ENCODE results near the gene CPPED1.

The CPPED1 gene

DNA sequence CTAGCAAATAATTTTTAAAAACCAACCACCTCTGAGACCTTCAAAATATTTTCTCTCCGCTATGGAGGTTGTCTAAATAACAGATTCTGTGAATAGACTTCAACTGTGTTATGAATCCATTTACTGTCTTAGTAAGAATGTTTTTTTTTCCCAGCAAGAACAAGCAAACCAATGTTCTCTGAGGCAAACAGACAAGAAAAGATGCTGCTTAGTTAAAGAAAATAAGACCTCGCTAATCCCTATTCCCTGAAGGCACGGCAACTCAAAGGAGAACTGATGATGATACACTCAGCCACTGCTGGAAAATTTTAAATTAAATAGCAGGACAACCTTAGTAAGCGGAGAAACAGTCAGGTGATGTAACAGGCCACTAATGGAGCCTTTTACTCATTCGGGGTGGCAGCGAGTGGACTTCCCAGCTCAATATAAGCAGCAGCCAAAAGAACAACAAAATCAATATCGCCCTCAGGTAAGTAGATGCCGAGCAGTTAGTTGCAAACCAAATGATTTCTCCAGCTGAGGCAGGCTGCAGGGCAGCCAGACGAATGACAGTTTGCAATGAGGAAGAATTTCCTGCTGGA, 81.8 kb downstream of the CPPED1 start:
- no peaks in the 10 kb centered on the region for H3K9me3 ChIP-seq (ENCODE audit: control insufficient read depth, insufficient read depth, low read length)
- no peaks in the 10 kb centered on the region; the same call in 1 of the 2 replicates for H3K4me1 ChIP-seq (ENCODE audit: insufficient read depth, low read length)
- H3K36me3 ChIP-seq (ENCODE audit: insufficient read depth, low read length): no peaks in the 10 kb centered on the region
- no peak overlapping the region for H3K9ac ChIP-seq (ENCODE audit: low read depth, low read length)

GRCh38 chr16:12719972-12720371, 83.7 kb downstream of the CPPED1 start:
- H3K9me3 ChIP-seq (ENCODE audit: control insufficient read depth, insufficient read depth, low read length): no peaks in the 10 kb centered on the region; the same call in 1 of the 2 replicates
- H3K9ac ChIP-seq (ENCODE audit: low read depth, low read length): no peak overlapping the region
- H3K36me3 ChIP-seq (ENCODE audit: insufficient read depth, low read length): no peaks in the 10 kb centered on the region
- H3K4me1 ChIP-seq (ENCODE audit: insufficient read depth, low read length): no peaks in the 10 kb centered on the region; the same call in 1 of the 2 replicates

DNA sequence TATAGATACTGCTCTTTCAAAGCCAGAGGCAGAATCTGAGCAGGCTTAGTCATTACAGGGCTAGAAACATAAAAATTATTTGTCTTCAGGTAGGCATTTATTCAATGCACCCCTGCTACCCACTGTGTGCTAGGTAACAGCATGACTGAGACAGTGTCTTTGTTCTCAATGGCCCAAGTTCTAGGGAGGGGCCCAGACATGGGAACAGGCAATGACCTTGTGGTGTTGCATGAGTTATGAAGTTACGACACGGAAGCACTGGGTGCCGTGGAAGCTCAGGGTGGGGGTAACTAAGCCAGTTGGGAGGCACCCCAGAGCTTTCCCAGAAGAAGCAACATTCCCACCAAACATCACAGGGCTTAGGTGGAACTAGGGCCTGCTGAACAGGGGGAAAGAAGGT, 87.0 kb downstream of the CPPED1 start:
- H3K9me3 ChIP-seq (ENCODE audit: control insufficient read depth, insufficient read depth, low read length): peaks cover 5% of the 10 kb centered on the region; the same call in 1 of the 2 replicates
- no peaks in the 10 kb centered on the region for H3K4me1 ChIP-seq (ENCODE audit: insufficient read depth, low read length)
- no peak overlapping the region for H3K9ac ChIP-seq (ENCODE audit: low read depth, low read length)
- no peaks in the 10 kb centered on the region for H3K36me3 ChIP-seq (ENCODE audit: insufficient read depth, low read length)

DNA sequence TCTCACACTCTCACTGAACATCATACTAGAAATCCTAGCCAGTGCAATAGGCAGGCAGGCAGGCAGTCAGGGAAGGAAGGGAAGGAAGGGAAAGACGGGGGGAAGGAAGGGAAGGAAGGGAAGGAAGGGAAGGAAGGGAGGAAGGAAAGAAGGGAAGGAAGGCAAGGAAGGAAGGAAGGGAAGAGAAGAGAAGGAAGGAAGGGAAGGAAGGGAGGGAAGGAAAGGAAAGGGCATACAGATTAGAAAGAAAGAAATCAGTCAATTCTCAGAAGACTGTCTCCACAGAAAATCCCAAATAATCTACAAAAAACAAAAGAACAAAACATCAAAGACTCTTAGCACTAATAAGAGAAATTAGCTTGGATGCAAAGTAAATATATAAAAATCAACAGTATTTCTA, 93.9 kb downstream of the CPPED1 start:
- Histone ChIP-seq H3K9ac (ENCODE audit: low read depth, low read length) (no peak overlapping the region), H3K9me3 (ENCODE audit: control insufficient read depth, insufficient read depth, low read length) (peaks cover 5% of the 10 kb centered on the region; the same call in 1 of the 2 replicates), H3K4me1 (ENCODE audit: insufficient read depth, low read length) (peaks cover 4% of the 10 kb centered on the region; the same call in 1 of the 2 replicates), H3K36me3 (ENCODE audit: insufficient read depth, low read length) (no peaks in the 10 kb centered on the region)

DNA sequence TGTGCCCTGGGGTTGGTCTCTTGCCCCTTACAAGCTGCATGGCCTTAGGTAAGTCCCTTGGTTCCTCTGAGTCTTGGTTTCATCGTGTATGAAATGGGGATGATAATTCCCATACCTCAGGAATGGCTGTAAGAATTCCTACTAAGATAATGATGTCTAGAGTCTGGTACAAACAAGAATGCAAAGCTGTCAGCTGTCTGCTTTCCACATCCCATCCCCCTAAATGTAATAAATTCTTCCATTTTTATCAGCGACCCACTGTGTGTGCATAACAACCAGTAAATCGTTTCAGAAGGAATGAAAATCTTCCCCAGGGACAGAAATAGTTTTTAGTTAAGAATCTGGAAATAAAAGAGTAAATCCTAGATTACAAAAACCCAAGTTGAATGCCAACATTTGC, 95.4 kb downstream of the CPPED1 start:
- H3K4me1 ChIP-seq (ENCODE audit: insufficient read depth, low read length): peaks cover 4% of the 10 kb centered on the region; the same call in 1 of the 2 replicates
- H3K36me3 ChIP-seq (ENCODE audit: insufficient read depth, low read length): no peaks in the 10 kb centered on the region
- no peaks in the 10 kb centered on the region for H3K9me3 ChIP-seq (ENCODE audit: control insufficient read depth, insufficient read depth, low read length)
- H3K9ac ChIP-seq (ENCODE audit: low read depth, low read length): no peak overlapping the region

GRCh38 chr16:12706628-12707027, 97.1 kb downstream of the CPPED1 start:
- Histone ChIP-seq H3K9me3 (ENCODE audit: control insufficient read depth, insufficient read depth, low read length) (no peaks in the 10 kb centered on the region), H3K4me1 (ENCODE audit: insufficient read depth, low read length) (peaks cover 4% of the 10 kb centered on the region; the same call in 1 of the 2 replicates), H3K36me3 (ENCODE audit: insufficient read depth, low read length) (no peaks in the 10 kb centered on the region), H3K9ac (ENCODE audit: low read depth, low read length) (no peak overlapping the region)

- Histone ChIP-seq H3K36me3 (ENCODE audit: insufficient read depth, low read length) (no peaks in the 10 kb centered on the region), H3K9ac (ENCODE audit: low read depth, low read length) (no peak overlapping the region), H3K4me1 (ENCODE audit: insufficient read depth, low read length) (peaks cover 4% of the 10 kb centered on the region; the same call in 1 of the 2 replicates), H3K9me3 (ENCODE audit: control insufficient read depth, insufficient read depth, low read length) (no peaks in the 10 kb centered on the region)
Measured at GRCh38 chr16:12704492-12705111, 99.1 kb downstream of the CPPED1 start.

- Histone ChIP-seq H3K9ac (ENCODE audit: low read depth, low read length) (no peak overlapping the region), H3K4me1 (ENCODE audit: insufficient read depth, low read length) (no peaks in the 10 kb centered on the region), H3K36me3 (ENCODE audit: insufficient read depth, low read length) (no peaks in the 10 kb centered on the region), H3K9me3 (ENCODE audit: control insufficient read depth, insufficient read depth, low read length) (no peaks in the 10 kb centered on the region)
Measured at GRCh38 chr16:12703935-12704334, 99.8 kb downstream of the CPPED1 start.

DNA sequence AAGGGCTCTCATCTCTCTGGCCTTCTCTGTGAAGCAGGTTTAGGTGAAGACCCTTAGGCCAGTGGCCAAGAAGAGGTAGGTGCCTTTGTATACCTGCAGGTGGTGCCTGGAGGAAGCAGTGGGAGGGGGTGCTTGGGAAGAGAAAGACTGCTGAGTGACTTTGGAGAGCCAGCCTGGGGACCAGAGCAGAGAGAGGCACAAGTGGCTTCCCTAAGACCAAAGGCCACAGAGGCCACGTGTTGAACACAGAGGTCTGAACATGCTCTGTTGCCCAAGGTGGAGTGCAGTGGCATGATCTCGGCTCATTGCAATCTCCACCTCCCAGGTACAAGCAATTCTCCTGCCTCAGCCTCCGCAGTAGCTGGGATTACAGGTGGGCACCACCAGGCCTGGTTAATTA, 103.5 kb downstream of the CPPED1 start:
- Histone ChIP-seq H3K36me3 (ENCODE audit: insufficient read depth, low read length) (no peaks in the 10 kb centered on the region), H3K4me1 (ENCODE audit: insufficient read depth, low read length) (no peaks in the 10 kb centered on the region), H3K9me3 (ENCODE audit: control insufficient read depth, insufficient read depth, low read length) (no peaks in the 10 kb centered on the region), H3K9ac (ENCODE audit: low read depth, low read length) (no peak overlapping the region)

- no peak overlapping the region for H3K9ac ChIP-seq (ENCODE audit: low read depth, low read length)
- H3K4me1 ChIP-seq (ENCODE audit: insufficient read depth, low read length): no peaks in the 10 kb centered on the region
- no peaks in the 10 kb centered on the region for H3K9me3 ChIP-seq (ENCODE audit: control insufficient read depth, insufficient read depth, low read length)
- no peaks in the 10 kb centered on the region for H3K36me3 ChIP-seq (ENCODE audit: insufficient read depth, low read length)
Measured at GRCh38 chr16:12699161-12699560, 104.5 kb downstream of the CPPED1 start.

DNA sequence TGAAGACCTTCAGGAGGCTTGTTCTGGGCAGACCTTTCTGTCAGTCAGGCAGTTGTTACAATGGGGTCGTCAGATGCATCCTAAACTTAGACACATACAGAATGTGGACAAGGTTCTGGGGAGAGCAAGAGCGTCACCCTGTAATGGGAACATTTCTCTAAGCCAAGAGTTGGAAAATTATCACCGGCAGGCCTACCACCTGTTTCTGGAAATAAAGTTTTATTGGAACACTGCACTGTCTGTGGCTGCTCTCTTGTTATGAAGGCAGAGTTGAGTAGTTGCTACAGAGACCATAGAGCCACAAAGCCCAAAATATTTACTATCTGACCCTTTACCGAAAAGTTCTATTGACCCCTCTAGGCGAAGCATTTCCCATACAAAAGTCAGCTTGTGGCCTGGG, 106.2 kb downstream of the CPPED1 start:
- Histone ChIP-seq H3K4me1 (ENCODE audit: insufficient read depth, low read length) (no peaks in the 10 kb centered on the region), H3K36me3 (ENCODE audit: insufficient read depth, low read length) (no peaks in the 10 kb centered on the region), H3K9ac (ENCODE audit: low read depth, low read length) (no peak overlapping the region), H3K9me3 (ENCODE audit: control insufficient read depth, insufficient read depth, low read length) (no peaks in the 10 kb centered on the region)

- no peaks in the 10 kb centered on the region for H3K36me3 ChIP-seq (ENCODE audit: insufficient read depth, low read length)
- H3K9ac ChIP-seq (ENCODE audit: low read depth, low read length): no peak overlapping the region
- no peaks in the 10 kb centered on the region for H3K4me1 ChIP-seq (ENCODE audit: insufficient read depth, low read length)
- H3K9me3 ChIP-seq (ENCODE audit: control insufficient read depth, insufficient read depth, low read length): no peaks in the 10 kb centered on the region
Measured at GRCh38 chr16:12695454-12695853, 108.2 kb downstream of the CPPED1 start.

GRCh38 chr16:12690024-12690423, 113.7 kb downstream of the CPPED1 start:
- Histone ChIP-seq H3K9ac (ENCODE audit: low read depth, low read length) (no peak overlapping the region), H3K36me3 (ENCODE audit: insufficient read depth, low read length) (no peaks in the 10 kb centered on the region)

DNA sequence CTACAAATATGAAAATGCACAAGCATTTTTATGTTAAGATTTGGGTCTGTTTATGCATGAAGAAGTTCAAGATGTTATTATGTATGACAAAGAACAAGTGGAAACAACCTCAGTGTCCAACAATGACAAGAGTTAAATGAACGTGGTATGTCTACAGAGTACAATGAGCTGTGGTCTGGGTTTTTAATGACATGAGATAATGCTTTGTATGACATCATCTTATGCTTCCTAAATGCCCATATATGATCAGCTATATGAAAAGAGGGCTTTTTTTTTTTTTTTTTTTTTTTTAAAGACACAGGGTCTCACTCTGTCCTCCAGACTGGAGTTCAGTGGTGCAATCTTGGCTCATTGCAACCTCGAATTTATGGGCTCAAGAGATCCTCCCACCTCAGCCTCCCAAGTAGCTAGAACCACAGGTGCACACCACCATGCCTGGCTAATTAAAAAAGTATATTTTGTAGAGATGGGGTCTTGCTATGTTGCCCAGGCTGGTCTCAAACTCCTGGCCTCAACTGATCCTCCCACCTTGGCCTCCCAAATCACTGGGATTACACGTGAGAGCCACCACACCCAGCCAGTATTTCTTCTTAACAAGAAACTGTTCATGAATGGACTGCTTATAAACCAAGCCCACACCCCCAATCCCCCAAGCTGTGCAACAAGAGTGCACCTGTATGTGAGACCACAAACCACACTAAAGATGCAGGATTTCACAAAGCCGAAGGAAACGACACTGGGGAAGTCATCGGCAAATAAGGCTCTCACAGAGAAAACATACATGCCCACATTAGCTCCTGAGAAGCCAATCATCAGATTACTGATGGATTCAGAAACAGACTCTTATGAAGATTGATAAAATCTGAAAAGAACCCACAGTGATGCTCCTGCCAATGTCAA, 114.5 kb downstream of the CPPED1 start:
- Histone ChIP-seq H3K9me3 (ENCODE audit: control insufficient read depth, insufficient read depth, low read length) (no peaks in the 10 kb centered on the region), H3K4me1 (ENCODE audit: insufficient read depth, low read length) (0 out of 2 replicates have a peak, but pooled peaks cover 5% of the 10 kb centered on the region), H3K36me3 (ENCODE audit: insufficient read depth, low read length) (no peaks in the 10 kb centered on the region), H3K9ac (ENCODE audit: low read depth, low read length) (no peak overlapping the region)

More at GRCh38 chr16:12690024-12690423, 113.7 kb downstream of the CPPED1 start:
- Histone ChIP-seq H3K4me1 (ENCODE audit: insufficient read depth, low read length) (0 out of 2 replicates have a peak, but pooled peaks cover 5% of the 10 kb centered on the region), H3K9me3 (ENCODE audit: control insufficient read depth, insufficient read depth, low read length) (no peaks in the 10 kb centered on the region)

Data from ES-I3 (cell line).